Ectodermal cell (in vitro differentiated cells): ENCODE data around the gene MVD.

ENCODE experiments used
- H3K27ac ChIP-seq: 2 replicates; pipeline ENCODE4 v1.7.0; 2013; ENCODE audit warnings: mild to moderate bottlenecking, low read depth, low read length; ENCODE audit not compliant: insufficient read depth, poor library complexity, severe bottlenecking
- H3K27me3 ChIP-seq: 2 replicates; pipeline ENCODE4 v1.7.0; 2013; ENCODE audit warnings: mild to moderate bottlenecking, low read length; ENCODE audit not compliant: insufficient read depth, control insufficient read depth, poor library complexity, severe bottlenecking
- H3K36me3 ChIP-seq: one replicate; pipeline ENCODE4 v1.7.0; 2013; ENCODE audit warnings: low read length; ENCODE audit not compliant: control insufficient read depth, insufficient read depth
- H3K4me1 ChIP-seq: one replicate; pipeline ENCODE4 v1.7.0; 2013; ENCODE audit warnings: low read length; ENCODE audit not compliant: control insufficient read depth, insufficient read depth
- H3K4me3 ChIP-seq: 2 replicates; pipeline ENCODE4 v1.7.0; 2013; ENCODE audit warnings: low read depth, low read length, control low read depth; ENCODE audit not compliant: insufficient read depth
- H3K9me3 ChIP-seq: 2 replicates; pipeline ENCODE4 v1.7.0; 2013; ENCODE audit warnings: mild to moderate bottlenecking, low read length, moderate library complexity; ENCODE audit not compliant: control insufficient read depth
- WGBS, 2 experiments: methylation state at CpG; one replicate each; pipeline ENCODE4 v1.1.7; 2013; ENCODE audit warnings: missing lambda C conversion rate in 2 of 2; 5-methylcytosine and 5-hydroxymethylcytosine counted together

MVD gene

GRCh38 chr16:88690341-88691128 lies 27.6 kb upstream of the MVD start:
- Histone ChIP-seq H3K4me3 (no peak overlapping the region), H3K9me3 (no peaks in the 10 kb centered on the region), H3K27me3 (peaks cover 51% of the 10 kb centered on the region), H3K36me3 (no peaks in the 10 kb centered on the region), H3K4me1 (no peaks in the 10 kb centered on the region), H3K27ac (no peak overlapping the region)
- 82 to 86% methylated on average over 21 of the region's 21 CpGs for WGBS, 2 experiments

GRCh38 chr16:88688013-88688778 lies 25.3 kb upstream of the MVD start:
- Histone ChIP-seq H3K36me3 (no peaks in the 10 kb centered on the region), H3K9me3 (no peaks in the 10 kb centered on the region), H3K4me1 (no peaks in the 10 kb centered on the region), H3K27ac (no peak overlapping the region), H3K4me3 (no peak overlapping the region), H3K27me3 (peaks cover 72% of the 10 kb centered on the region)
- WGBS, 2 experiments = 59 to 61% methylated on average over 28 of the region's 28 CpGs

GRCh38 chr16:88687676-88688012 lies 24.8 kb upstream of the MVD start:
- H3K4me1 ChIP-seq = no peaks in the 10 kb centered on the region
- peaks cover 72% of the 10 kb centered on the region for H3K27me3 ChIP-seq
- 77 to 86% methylated on average over 3 of the region's 3 CpGs for WGBS, 2 experiments

GRCh38 chr16:88687254-88687576 lies 24.3 kb upstream of the MVD start:
- WGBS, 2 experiments = 78% methylated on average over 10 of the region's 10 CpGs
- Histone ChIP-seq H3K27me3 (peaks cover 72% of the 10 kb centered on the region), H3K9me3 (no peaks in the 10 kb centered on the region), H3K4me3 (no peak overlapping the region), H3K27ac (no peak overlapping the region), H3K4me1 (no peaks in the 10 kb centered on the region), H3K36me3 (no peaks in the 10 kb centered on the region)

More at GRCh38 chr16:88687676-88688012, 24.8 kb upstream of the MVD start:
- no peaks in the 10 kb centered on the region for H3K36me3 ChIP-seq
- no peak overlapping the region for H3K4me3 ChIP-seq
- H3K27ac ChIP-seq = no peak overlapping the region
- H3K9me3 ChIP-seq = no peaks in the 10 kb centered on the region

GRCh38 chr16:88686439-88687253 lies 23.8 kb upstream of the MVD start, which contains the start of gene SNAI3:
TSS of gene SNAI3 (minus strand) at chr16:88686507. CDS start at chr16:88686406, 101 bp downstream.
- peak within 1 kb of the TSS; percentile 28 for H3K4me3 ChIP-seq
- no peaks in the 10 kb centered on the region for H3K4me1 ChIP-seq
- no peaks in the 10 kb centered on the region for H3K36me3 ChIP-seq
- 8 to 9% methylated on average over 65 of the region's 65 CpGs for WGBS, 2 experiments
- H3K27me3 ChIP-seq = peaks cover 72% of the 10 kb centered on the region
- no peaks in the 10 kb centered on the region for H3K9me3 ChIP-seq
- no peak within 1 kb of the TSS for H3K27ac ChIP-seq

GRCh38 chr16:88686062-88686438 lies 23.2 kb upstream of the MVD start:
- no peaks in the 10 kb centered on the region for H3K36me3 ChIP-seq
- no peak overlapping the region for H3K27ac ChIP-seq
- H3K4me3 ChIP-seq = peak overlapping the region; percentile 28
- WGBS, 2 experiments = 1% methylated on average over 25 of the region's 25 CpGs
- no peaks in the 10 kb centered on the region for H3K4me1 ChIP-seq
- H3K27me3 ChIP-seq = peaks cover 71% of the 10 kb centered on the region
- H3K9me3 ChIP-seq = no peaks in the 10 kb centered on the region

- H3K4me3 ChIP-seq = peak overlapping the region; percentile 28
- 10% methylated on average over 33 of the region's 33 CpGs for WGBS, 2 experiments
- no peaks in the 10 kb centered on the region for H3K9me3 ChIP-seq
- no peaks in the 10 kb centered on the region for H3K36me3 ChIP-seq
- H3K27ac ChIP-seq = no peak overlapping the region
- H3K27me3 ChIP-seq = peaks cover 65% of the 10 kb centered on the region
- H3K4me1 ChIP-seq = no peaks in the 10 kb centered on the region
These were observed 22.5 kb upstream of the MVD start for GRCh38 chr16:88685156-88686061.

- Histone ChIP-seq H3K27me3 (peaks cover 61% of the 10 kb centered on the region), H3K9me3 (no peaks in the 10 kb centered on the region), H3K4me3 (no peak overlapping the region), H3K36me3 (no peaks in the 10 kb centered on the region), H3K27ac (no peak overlapping the region), H3K4me1 (no peaks in the 10 kb centered on the region)
- 78 to 79% methylated on average over 15 of the region's 15 CpGs for WGBS, 2 experiments
These were observed 21.8 kb upstream of the MVD start for GRCh38 chr16:88684569-88685155.

- H3K27ac ChIP-seq = no peak overlapping the region
- WGBS, 2 experiments = 80 to 86% methylated on average over 21 of the region's 21 CpGs
- H3K4me1 ChIP-seq = no peaks in the 10 kb centered on the region
- no peaks in the 10 kb centered on the region for H3K9me3 ChIP-seq
- no peaks in the 10 kb centered on the region for H3K36me3 ChIP-seq
- H3K27me3 ChIP-seq = peaks cover 35% of the 10 kb centered on the region
- no peak overlapping the region for H3K4me3 ChIP-seq
These were observed 19.0 kb upstream of the MVD start for GRCh38 chr16:88681709-88682451.
